ENCODE data around the gene POLR2F. TPM values are rescaled to one million over a fixed set of nuclear protein-coding genes. Genes with fewer than 3 reads are reported as not detected.
A peak's percentile ranks its signal among the peaks of the same experiment; 100 is the strongest.

The POLR2F gene
- total RNA-seq, 1 donor from 2014 or later, result 63.0 TPM

DNA sequence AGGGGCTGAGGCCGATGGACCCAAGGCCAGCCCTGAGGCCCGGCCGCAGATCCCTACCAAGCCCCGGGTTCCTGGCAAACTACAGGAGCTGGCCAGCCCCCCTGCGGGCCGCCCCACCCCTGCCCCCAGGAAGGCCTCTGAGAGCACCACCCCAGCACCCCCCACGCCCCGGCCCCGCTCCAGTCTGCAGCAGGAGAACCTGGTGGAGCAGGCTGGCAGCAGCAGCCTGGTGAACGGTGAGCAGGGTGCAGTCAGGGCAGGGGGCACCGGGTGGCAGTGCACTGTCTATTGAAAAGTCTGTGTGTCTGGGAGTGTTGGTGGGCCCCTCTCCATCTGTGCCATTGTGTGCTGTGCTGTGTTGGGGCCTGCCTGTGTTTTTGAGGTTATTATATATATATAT, 31.3 kb upstream of the POLR2F start:
- Mint-ChIP-seq H3K36me3 (ENCODE audit: low read depth) (peaks cover 27% of the 10 kb centered on the region), H3K9me3 (ENCODE audit: low read depth) (no peaks in the 10 kb centered on the region), H3K4me1 (ENCODE audit: low read depth) (peaks cover 8% of the 10 kb centered on the region), H3K27ac (ENCODE audit: unreplicated experiment) (no peak overlapping the region), H3K4me3 (ENCODE audit: unreplicated experiment) (no peak overlapping the region), H3K27me3 (ENCODE audit: low read depth) (no peaks in the 10 kb centered on the region)
- DNase-seq (ENCODE audit: low spot score), result peak; percentile 72
- TF ChIP-seq, protein P1, sequence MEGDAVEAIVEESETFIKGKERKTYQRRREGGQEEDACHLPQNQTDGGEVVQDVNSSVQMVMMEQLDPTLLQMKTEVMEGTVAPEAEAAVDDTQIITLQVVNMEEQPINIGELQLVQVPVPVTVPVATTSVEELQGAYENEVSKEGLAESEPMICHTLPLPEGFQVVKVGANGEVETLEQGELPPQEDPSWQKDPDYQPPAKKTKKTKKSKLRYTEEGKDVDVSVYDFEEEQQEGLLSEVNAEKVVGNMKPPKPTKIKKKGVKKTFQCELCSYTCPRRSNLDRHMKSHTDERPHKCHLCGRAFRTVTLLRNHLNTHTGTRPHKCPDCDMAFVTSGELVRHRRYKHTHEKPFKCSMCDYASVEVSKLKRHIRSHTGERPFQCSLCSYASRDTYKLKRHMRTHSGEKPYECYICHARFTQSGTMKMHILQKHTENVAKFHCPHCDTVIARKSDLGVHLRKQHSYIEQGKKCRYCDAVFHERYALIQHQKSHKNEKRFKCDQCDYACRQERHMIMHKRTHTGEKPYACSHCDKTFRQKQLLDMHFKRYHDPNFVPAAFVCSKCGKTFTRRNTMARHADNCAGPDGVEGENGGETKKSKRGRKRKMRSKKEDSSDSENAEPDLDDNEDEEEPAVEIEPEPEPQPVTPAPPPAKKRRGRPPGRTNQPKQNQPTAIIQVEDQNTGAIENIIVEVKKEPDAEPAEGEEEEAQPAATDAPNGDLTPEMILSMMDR (IDR thresholded peaks at IDR 0.05), result no peak

GRCh38 chr22:37923927-37924326, 29.6 kb upstream of the POLR2F start:
- H3K27me3 Mint-ChIP-seq (ENCODE audit: low read depth), result no peaks in the 10 kb centered on the region
- H3K27ac Mint-ChIP-seq (ENCODE audit: unreplicated experiment), result peak overlapping the region; percentile 2
- TF ChIP-seq, protein P1 (IDR thresholded peaks at IDR 0.05), result no peak
- DNase-seq (ENCODE audit: low spot score), result no peak
- H3K4me1 Mint-ChIP-seq (ENCODE audit: low read depth), result peaks cover 8% of the 10 kb centered on the region
- peaks cover 27% of the 10 kb centered on the region for H3K36me3 Mint-ChIP-seq (ENCODE audit: low read depth)
- H3K9me3 Mint-ChIP-seq (ENCODE audit: low read depth), result no peaks in the 10 kb centered on the region
- H3K4me3 Mint-ChIP-seq (ENCODE audit: unreplicated experiment), result no peak overlapping the region

- Mint-ChIP-seq H3K27ac (ENCODE audit: unreplicated experiment) (no peak overlapping the region), H3K27me3 (ENCODE audit: low read depth) (no peaks in the 10 kb centered on the region), H3K9me3 (ENCODE audit: low read depth) (no peaks in the 10 kb centered on the region), H3K4me1 (ENCODE audit: low read depth) (peaks cover 8% of the 10 kb centered on the region), H3K4me3 (ENCODE audit: unreplicated experiment) (no peak overlapping the region), H3K36me3 (ENCODE audit: low read depth) (peaks cover 30% of the 10 kb centered on the region)
- TF ChIP-seq, protein P1 (IDR thresholded peaks at IDR 0.05), result no peak
- peak; percentile 73 for DNase-seq (ENCODE audit: low spot score)
Observed at GRCh38 chr22:37924386-37925065, 29.0 kb upstream of the POLR2F start.

GRCh38 chr22:37925330-37925729, 28.2 kb upstream of the POLR2F start:
- Mint-ChIP-seq H3K4me3 (ENCODE audit: unreplicated experiment) (no peak overlapping the region), H3K9me3 (ENCODE audit: low read depth) (no peaks in the 10 kb centered on the region), H3K27me3 (ENCODE audit: low read depth) (no peaks in the 10 kb centered on the region), H3K36me3 (ENCODE audit: low read depth) (peaks cover 26% of the 10 kb centered on the region), H3K27ac (ENCODE audit: unreplicated experiment) (no peak overlapping the region), H3K4me1 (ENCODE audit: low read depth) (peaks cover 9% of the 10 kb centered on the region)
- TF ChIP-seq, protein P1 (IDR thresholded peaks at IDR 0.05), result no peak
- DNase-seq (ENCODE audit: low spot score), result no peak

- TF ChIP-seq, protein P1 (IDR thresholded peaks at IDR 0.05), result no peak
- no peaks in the 10 kb centered on the region for H3K9me3 Mint-ChIP-seq (ENCODE audit: low read depth)
- DNase-seq (ENCODE audit: low spot score), result peak; percentile 75
- no peaks in the 10 kb centered on the region for H3K27me3 Mint-ChIP-seq (ENCODE audit: low read depth)
- H3K36me3 Mint-ChIP-seq (ENCODE audit: low read depth), result peaks cover 26% of the 10 kb centered on the region
- peaks cover 13% of the 10 kb centered on the region for H3K4me1 Mint-ChIP-seq (ENCODE audit: low read depth)
- H3K27ac Mint-ChIP-seq (ENCODE audit: unreplicated experiment), result no peak overlapping the region
- no peak overlapping the region for H3K4me3 Mint-ChIP-seq (ENCODE audit: unreplicated experiment)
Observed at GRCh38 chr22:37925767-37926166, 27.7 kb upstream of the POLR2F start.

All from chondrocyte (in vitro differentiated cells).